ENCODE data around the gene CEP131. TPM values are rescaled to one million over a fixed set of nuclear protein-coding genes. Genes with fewer than 3 reads are reported as not detected.

CEP131 gene
- polyA plus RNA-seq, 1 donor from 2014 or later: 21.3 TPM

- Histone ChIP-seq H3K4me3 (ENCODE audit: low read length) (no peak overlapping the region), H4K20me1 (ENCODE audit: insufficient read depth) (no peaks in the 10 kb centered on the region), H3K9me2 (ENCODE audit: insufficient read depth, low read length) (no peaks in the 10 kb centered on the region), H3K79me2 (replicated peaks; ENCODE audit: insufficient read depth, low read length) (no peaks in the 10 kb centered on the region), H2AFZ (ENCODE audit: low read depth, low read length) (no peak overlapping the region), H3K36me3 (ENCODE audit: insufficient read depth, low read length) (no peaks in the 10 kb centered on the region), H3K9me3 (ENCODE audit: low read length) (no peaks in the 10 kb centered on the region), H3K27me3 (ENCODE audit: insufficient read depth, low read depth, low read length) (no peaks in the 10 kb centered on the region), H3K27ac (ENCODE audit: low read length) (no peak overlapping the region), H3F3A (ENCODE audit: insufficient read depth, low read length, poor library complexity, severe bottlenecking) (no peaks in the 10 kb centered on the region), H3K4me2 (ENCODE audit: low read length) (no peak overlapping the region), H3K9ac (ENCODE audit: low read length) (no peak overlapping the region)
- TF ChIP-seq REST (IDR thresholded peaks at IDR 0.05; ENCODE audit: borderline replicate concordance) (no peak), MXI1 (conservative IDR thresholded peaks at IDR 0.05; ENCODE audit: poor library complexity, severe bottlenecking) (no peak), POLR2AphosphoS5 (IDR thresholded peaks at IDR 0.05) (no peak), SMC3 (conservative IDR thresholded peaks at IDR 0.05; ENCODE audit: poor library complexity) (no peak), RAD21 (conservative IDR thresholded peaks at IDR 0.05) (no peak), EZH2 (IDR thresholded peaks at IDR 0.05; ENCODE audit: borderline replicate concordance, insufficient read depth, low read length, poor library complexity, severe bottlenecking) (no peak)
Measured at GRCh38 chr17:81160306-81160705, 62.5 kb downstream of the CEP131 start.

GRCh38 chr17:81159611-81160265 is 63.0 kb downstream of the CEP131 start:
- no peak overlapping the region for H2AFZ ChIP-seq (ENCODE audit: low read depth, low read length)
- H3K27me3 ChIP-seq (ENCODE audit: insufficient read depth, low read depth, low read length): no peaks in the 10 kb centered on the region
- H3K4me3 ChIP-seq (ENCODE audit: low read length): no peak overlapping the region
- no peak overlapping the region for H3K9ac ChIP-seq (ENCODE audit: low read length)
- no peaks in the 10 kb centered on the region for H3K9me3 ChIP-seq (ENCODE audit: low read length)
- H3K79me2 ChIP-seq (replicated peaks; ENCODE audit: insufficient read depth, low read length): no peaks in the 10 kb centered on the region
- H3K36me3 ChIP-seq (ENCODE audit: insufficient read depth, low read length): no peaks in the 10 kb centered on the region
- no peaks in the 10 kb centered on the region for H3F3A ChIP-seq (ENCODE audit: insufficient read depth, low read length, poor library complexity, severe bottlenecking)
- no peak overlapping the region for H3K27ac ChIP-seq (ENCODE audit: low read length)
- H3K4me2 ChIP-seq (ENCODE audit: low read length): no peak overlapping the region
- no peak for TF ChIP-seq MXI1 (conservative IDR thresholded peaks at IDR 0.05; ENCODE audit: poor library complexity, severe bottlenecking)
- no peak for TF ChIP-seq POLR2AphosphoS5 (IDR thresholded peaks at IDR 0.05)
- no peak for TF ChIP-seq SMC3 (conservative IDR thresholded peaks at IDR 0.05; ENCODE audit: poor library complexity)
- TF ChIP-seq RAD21 (conservative IDR thresholded peaks at IDR 0.05): no peak
- TF ChIP-seq CTCF (IDR thresholded peaks at IDR 0.05; ENCODE audit: poor library complexity, severe bottlenecking): no peak
- TF ChIP-seq EZH2 (IDR thresholded peaks at IDR 0.05; ENCODE audit: borderline replicate concordance, insufficient read depth, low read length, poor library complexity, severe bottlenecking): no peak
- TF ChIP-seq TAF1 (IDR thresholded peaks at IDR 0.05; ENCODE audit: low read depth): no peak
- TF ChIP-seq EP300 (conservative IDR thresholded peaks at IDR 0.05; ENCODE audit: poor library complexity, severe bottlenecking): no peak
- TF ChIP-seq REST (IDR thresholded peaks at IDR 0.05; ENCODE audit: borderline replicate concordance): no peak
- no peaks in the 10 kb centered on the region for H4K20me1 ChIP-seq (ENCODE audit: insufficient read depth)
- no peaks in the 10 kb centered on the region for H3K9me2 ChIP-seq (ENCODE audit: insufficient read depth, low read length)
